Liver (tissue), 9 donors: ENCODE measurements around the gene CDK5R1. TPM values are rescaled to one million over a fixed set of nuclear protein-coding genes. Genes with fewer than 3 reads are reported as not detected.
A peak's percentile ranks its signal among the peaks of the same experiment; 100 is the strongest.

Source experiments
- DNase-seq: peaks from one replicate; pipeline ENCODE4 v3.0.0-alpha.2; 2017; ENCODE audit warnings: low spot score
- H3K27ac ChIP-seq, 2 donors: one replicate each; pipeline ENCODE4 v1.7.0; 2013; ENCODE audit warnings: inconsistent platforms in 2 of 2, low read length in 2 of 2, control low read depth in 1 of 2, low read depth in 1 of 2, mild to moderate bottlenecking in 1 of 2
- H3K27me3 ChIP-seq, 4 donors: one replicate each; pipeline versions ENCODE4 v1.6.1 to v1.7.0; 2013; ENCODE audit warnings: low read length in 3 of 4, inconsistent platforms in 1 of 4, mild to moderate bottlenecking in 1 of 4, moderate library complexity in 1 of 4; ENCODE audit not compliant: control insufficient read depth in 4 of 4, insufficient read depth in 4 of 4
- H3K36me3 ChIP-seq, 4 donors: one replicate each; pipeline versions ENCODE4 v1.6.1 to v1.7.0; 2013; ENCODE audit warnings: low read length in 3 of 4, mild to moderate bottlenecking in 3 of 4, low read depth in 1 of 4, moderate library complexity in 1 of 4; ENCODE audit not compliant: control insufficient read depth in 4 of 4, insufficient read depth in 3 of 4
- H3K4me1 ChIP-seq, 4 donors: one replicate each; pipeline versions ENCODE4 v1.6.1 to v1.7.0; 2013; ENCODE audit warnings: low read length in 3 of 4, mild to moderate bottlenecking in 3 of 4, moderate library complexity in 1 of 4; ENCODE audit not compliant: control insufficient read depth in 4 of 4, insufficient read depth in 4 of 4
- H3K4me3 ChIP-seq, 3 donors: one replicate each; pipeline versions ENCODE4 v1.6.1 to v1.7.0; 2013; ENCODE audit warnings: low read length in 3 of 3, control low read depth in 1 of 3, low read depth in 1 of 3, mild to moderate bottlenecking in 1 of 3
- H3K9ac ChIP-seq, 2 donors: one replicate each; pipeline ENCODE4 v1.7.0; 2013; ENCODE audit warnings: low read length in 2 of 2, mild to moderate bottlenecking in 2 of 2, moderate library complexity in 2 of 2, control low read depth in 1 of 2, low read depth in 1 of 2
- H3K9me3 ChIP-seq, 4 donors: one replicate each; pipeline versions ENCODE4 v1.6.1 to v1.7.0; 2013; ENCODE audit warnings: low read length in 3 of 4; ENCODE audit not compliant: control insufficient read depth in 4 of 4
- CTCF ChIP-seq: fragments of 150-350 bp; IDR thresholded peaks from 2 replicates; pipeline ENCODE4 v1.5.1; 2017; ENCODE audit warnings: improper control_type of control experiment, low read depth, low read length; ENCODE audit not compliant: missing input control
- EGR1 ChIP-seq, 2 donors: IDR thresholded peaks; 2 replicates each; pipeline ENCODE4 v1.6.1; 2016 to 2018; ENCODE audit warnings: antibody characterized with exemption in 2 of 2, low read depth in 2 of 2
- FOXA1 ChIP-seq: IDR thresholded peaks from 2 replicates; pipeline ENCODE4 v1.6.1; 2016; ENCODE audit warnings: antibody characterized with exemption
- FOXA2 ChIP-seq: IDR thresholded peaks from 2 replicates; pipeline ENCODE4 v1.6.1; 2016; ENCODE audit warnings: antibody characterized with exemption
- GABPA ChIP-seq, 2 donors: IDR thresholded peaks in 1 of 2; conservative IDR thresholded peaks in 1 of 2; 2 replicates each; pipeline ENCODE4 v1.6.1; 2016; ENCODE audit warnings: antibody characterized with exemption in 2 of 2, mild to moderate bottlenecking in 1 of 2, moderate library complexity in 1 of 2
- HNF4A ChIP-seq, 2 donors: conservative IDR thresholded peaks; 2 replicates each; pipeline ENCODE4 v1.6.1; 2016; ENCODE audit warnings: antibody characterized with exemption in 2 of 2, mild to moderate bottlenecking in 2 of 2
- HNF4G ChIP-seq: IDR thresholded peaks from 2 replicates; pipeline ENCODE4 v1.6.1; 2016; ENCODE audit warnings: antibody characterized with exemption
- JUND ChIP-seq, 2 donors: IDR thresholded peaks; 2 replicates each; pipeline ENCODE4 v1.6.1; 2016; ENCODE audit warnings: antibody characterized with exemption in 2 of 2
- NR2F2 ChIP-seq: IDR thresholded peaks from 2 replicates; pipeline ENCODE4 v1.6.1; 2016; ENCODE audit warnings: antibody characterized with exemption
- RAD21 ChIP-seq, 2 donors: IDR thresholded peaks; 2 replicates each; pipeline ENCODE4 v1.6.1; 2016; ENCODE audit warnings: antibody characterized with exemption in 2 of 2, mild to moderate bottlenecking in 2 of 2
- RXRA ChIP-seq, 2 donors: IDR thresholded peaks; 2 replicates each; pipeline ENCODE4 v1.6.1; 2017 to 2018; ENCODE audit warnings: antibody characterized with exemption in 2 of 2, mild to moderate bottlenecking in 1 of 2
- SP1 ChIP-seq: IDR thresholded peaks from 2 replicates; pipeline ENCODE4 v1.6.1; 2018; ENCODE audit warnings: antibody characterized with exemption, mild to moderate bottlenecking
- TAF1 ChIP-seq: conservative IDR thresholded peaks from 2 replicates; pipeline ENCODE4 v1.6.1; 2016; ENCODE audit warnings: antibody characterized with exemption, mild to moderate bottlenecking
- YY1 ChIP-seq: IDR thresholded peaks from 2 replicates; pipeline ENCODE4 v1.6.1; 2016; ENCODE audit warnings: antibody characterized with exemption, mild to moderate bottlenecking
- WGBS: extraction: QIAGEN DNeasy Blood & Tissue Kit; methylation state at CpG from one replicate; pipeline ENCODE4 v1.1.7; 2013; 5-methylcytosine and 5-hydroxymethylcytosine counted together
- polyA plus RNA-seq, 2 donors: library from polyadenylated mRNA; stranded (reverse) in 1 of 2; unstranded in 1 of 2; fragments of 200-250 nt in 1 of 2; fragments of >200 nt in 1 of 2; fragmentation: Nextera tagmentation in 1 of 2; extraction: Ambion mirVana in 1 of 2; gene quantifications; one replicate each; pipeline versions ENCODE4 v1.2.1 to v1.2.3, GENCODE V29; 2013 to 2015
- total RNA-seq, 2 donors: library from RNA; depleted of rRNA; stranded (reverse); fragments of >200 nt; gene quantifications; one replicate each; pipeline ENCODE4 v1.2.3, GENCODE V29; 2014
- TF ChIP-seq, protein P1 (sequence below): IDR thresholded peaks from 2 replicates; pipeline ENCODE4 v1.6.1; 2016; ENCODE audit warnings: antibody characterized with exemption, mild to moderate bottlenecking
- TF ChIP-seq, protein P2 (sequence below): IDR thresholded peaks from 2 replicates; pipeline ENCODE4 v1.6.1; 2016; ENCODE audit warnings: antibody characterized with exemption
- TF ChIP-seq, protein P3 (sequence below): IDR thresholded peaks from 2 replicates; pipeline ENCODE4 v1.6.1; 2016; ENCODE audit warnings: antibody characterized with exemption
- TF ChIP-seq, protein P4 (sequence below): IDR thresholded peaks from 2 replicates; pipeline ENCODE4 v1.6.1; 2016; ENCODE audit warnings: antibody characterized with exemption
- donor health status: healthy.
- donor health status: healthy.
- donor health status: healthy.
- donor health status: healthy.
- donor health status: healthy.

CDK5R1 gene
- total and polyA plus RNA-seq, 4 donors = 0.08 to 0.93 (median 0.64) TPM

DNA sequence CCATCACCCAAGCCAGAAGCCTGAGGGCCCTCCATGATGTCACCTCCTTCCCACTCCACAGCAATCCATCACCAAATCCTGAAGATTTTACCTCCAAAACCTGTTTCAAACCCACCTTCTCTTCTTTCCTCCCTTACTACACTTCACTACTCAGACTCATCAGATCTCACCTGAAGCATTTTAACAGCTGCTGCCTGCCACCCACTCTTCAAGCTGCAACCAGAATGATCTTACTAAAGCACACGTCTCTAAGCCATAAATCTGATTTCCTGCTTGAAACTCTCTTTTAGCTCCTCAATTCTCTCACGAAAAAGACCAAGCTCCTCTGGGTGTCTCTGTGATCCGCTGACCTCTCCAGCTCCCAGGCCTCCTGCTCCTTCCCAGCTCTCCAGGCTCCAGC is 46.5 kb downstream of the CDK5R1 start:
- Histone ChIP-seq H3K36me3 (no peaks in the 10 kb centered on the region), H3K27ac (no peak overlapping the region), H3K4me3 (no peak overlapping the region), H3K9me3 (no peaks in the 10 kb centered on the region), H3K27me3 (no peaks in the 10 kb centered on the region), H3K4me1 (no peaks in the 10 kb centered on the region), H3K9ac (no peak overlapping the region)
- TF ChIP-seq EGR1 (IDR thresholded peaks at IDR 0.05; ENCODE audit: low read depth in 2 of 2) = no peak
- TF ChIP-seq FOXA2 = no peak
- TF ChIP-seq HNF4A (conservative IDR thresholded peaks at IDR 0.05) = no peak
- TF ChIP-seq, protein P1, sequence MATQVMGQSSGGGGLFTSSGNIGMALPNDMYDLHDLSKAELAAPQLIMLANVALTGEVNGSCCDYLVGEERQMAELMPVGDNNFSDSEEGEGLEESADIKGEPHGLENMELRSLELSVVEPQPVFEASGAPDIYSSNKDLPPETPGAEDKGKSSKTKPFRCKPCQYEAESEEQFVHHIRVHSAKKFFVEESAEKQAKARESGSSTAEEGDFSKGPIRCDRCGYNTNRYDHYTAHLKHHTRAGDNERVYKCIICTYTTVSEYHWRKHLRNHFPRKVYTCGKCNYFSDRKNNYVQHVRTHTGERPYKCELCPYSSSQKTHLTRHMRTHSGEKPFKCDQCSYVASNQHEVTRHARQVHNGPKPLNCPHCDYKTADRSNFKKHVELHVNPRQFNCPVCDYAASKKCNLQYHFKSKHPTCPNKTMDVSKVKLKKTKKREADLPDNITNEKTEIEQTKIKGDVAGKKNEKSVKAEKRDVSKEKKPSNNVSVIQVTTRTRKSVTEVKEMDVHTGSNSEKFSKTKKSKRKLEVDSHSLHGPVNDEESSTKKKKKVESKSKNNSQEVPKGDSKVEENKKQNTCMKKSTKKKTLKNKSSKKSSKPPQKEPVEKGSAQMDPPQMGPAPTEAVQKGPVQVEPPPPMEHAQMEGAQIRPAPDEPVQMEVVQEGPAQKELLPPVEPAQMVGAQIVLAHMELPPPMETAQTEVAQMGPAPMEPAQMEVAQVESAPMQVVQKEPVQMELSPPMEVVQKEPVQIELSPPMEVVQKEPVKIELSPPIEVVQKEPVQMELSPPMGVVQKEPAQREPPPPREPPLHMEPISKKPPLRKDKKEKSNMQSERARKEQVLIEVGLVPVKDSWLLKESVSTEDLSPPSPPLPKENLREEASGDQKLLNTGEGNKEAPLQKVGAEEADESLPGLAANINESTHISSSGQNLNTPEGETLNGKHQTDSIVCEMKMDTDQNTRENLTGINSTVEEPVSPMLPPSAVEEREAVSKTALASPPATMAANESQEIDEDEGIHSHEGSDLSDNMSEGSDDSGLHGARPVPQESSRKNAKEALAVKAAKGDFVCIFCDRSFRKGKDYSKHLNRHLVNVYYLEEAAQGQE = no peak
- TF ChIP-seq GABPA (IDR thresholded peaks at IDR 0.05 in 1 of 2, conservative IDR thresholded peaks at IDR 0.05 in 1 of 2) = no peak
- no peak for TF ChIP-seq RAD21 (IDR thresholded peaks at IDR 0.05)
- TF ChIP-seq TAF1 = no peak
- no peak for TF ChIP-seq YY1
- no peak for TF ChIP-seq SP1
- TF ChIP-seq, protein P2, sequence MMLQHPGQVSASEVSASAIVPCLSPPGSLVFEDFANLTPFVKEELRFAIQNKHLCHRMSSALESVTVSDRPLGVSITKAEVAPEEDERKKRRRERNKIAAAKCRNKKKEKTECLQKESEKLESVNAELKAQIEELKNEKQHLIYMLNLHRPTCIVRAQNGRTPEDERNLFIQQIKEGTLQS = no peak
- TF ChIP-seq JUND (IDR thresholded peaks at IDR 0.05) = no peak
- TF ChIP-seq, protein P3, sequence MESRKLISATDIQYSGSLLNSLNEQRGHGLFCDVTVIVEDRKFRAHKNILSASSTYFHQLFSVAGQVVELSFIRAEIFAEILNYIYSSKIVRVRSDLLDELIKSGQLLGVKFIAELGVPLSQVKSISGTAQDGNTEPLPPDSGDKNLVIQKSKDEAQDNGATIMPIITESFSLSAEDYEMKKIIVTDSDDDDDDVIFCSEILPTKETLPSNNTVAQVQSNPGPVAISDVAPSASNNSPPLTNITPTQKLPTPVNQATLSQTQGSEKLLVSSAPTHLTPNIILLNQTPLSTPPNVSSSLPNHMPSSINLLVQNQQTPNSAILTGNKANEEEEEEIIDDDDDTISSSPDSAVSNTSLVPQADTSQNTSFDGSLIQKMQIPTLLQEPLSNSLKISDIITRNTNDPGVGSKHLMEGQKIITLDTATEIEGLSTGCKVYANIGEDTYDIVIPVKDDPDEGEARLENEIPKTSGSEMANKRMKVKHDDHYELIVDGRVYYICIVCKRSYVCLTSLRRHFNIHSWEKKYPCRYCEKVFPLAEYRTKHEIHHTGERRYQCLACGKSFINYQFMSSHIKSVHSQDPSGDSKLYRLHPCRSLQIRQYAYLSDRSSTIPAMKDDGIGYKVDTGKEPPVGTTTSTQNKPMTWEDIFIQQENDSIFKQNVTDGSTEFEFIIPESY = no peak
- no peak for TF ChIP-seq HNF4G
- TF ChIP-seq CTCF = no peak
- DNase-seq = no peak
- WGBS = 92% methylated on average over 3 of the region's 3 CpGs

DNA sequence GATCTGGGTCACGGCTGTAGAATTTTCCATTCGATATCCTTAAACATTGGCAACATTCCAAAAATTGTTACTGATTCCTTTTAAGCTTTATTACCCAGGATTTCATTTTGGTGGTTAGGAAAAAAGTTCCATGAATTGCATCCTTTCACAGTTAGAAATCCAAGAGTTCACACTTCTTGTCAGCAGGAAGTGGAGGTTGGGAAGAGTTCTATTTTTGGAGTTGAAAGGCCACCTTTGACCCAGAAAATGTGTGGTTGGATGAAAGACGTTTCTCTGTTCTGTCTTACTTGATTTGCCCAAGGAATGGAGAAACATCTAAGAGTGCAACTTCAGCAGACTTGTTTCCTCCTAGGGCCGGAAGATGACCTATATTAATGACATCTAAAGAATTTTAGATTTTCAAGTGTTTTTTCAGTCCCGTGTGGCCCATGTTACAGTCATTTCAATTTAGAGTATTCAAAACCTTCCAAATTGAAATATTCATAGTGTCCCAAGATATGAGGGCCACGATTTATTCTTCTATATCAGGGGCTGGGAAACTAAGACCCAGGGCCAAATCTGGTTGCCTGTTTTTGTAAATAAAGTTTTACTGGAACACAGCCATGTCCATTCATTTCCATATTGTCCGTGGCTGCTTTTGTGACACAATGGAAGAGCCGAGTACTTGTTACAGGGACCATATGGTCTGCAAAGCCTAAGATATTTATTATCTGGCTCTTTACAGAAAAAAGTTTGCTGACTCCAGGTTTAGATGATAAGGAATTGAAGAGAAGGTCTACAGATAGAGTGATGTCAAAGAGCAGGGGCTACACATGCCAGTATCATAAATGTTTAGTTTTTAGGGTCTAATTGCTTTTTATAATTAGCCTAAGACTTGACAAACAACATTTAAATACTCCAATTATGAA is 50.2 kb downstream of the CDK5R1 start:
- no peak overlapping the region for H3K9ac ChIP-seq
- WGBS = 73% methylated on average over 8 of the region's 8 CpGs
- no peaks in the 10 kb centered on the region for H3K27me3 ChIP-seq
- TF ChIP-seq HNF4G (no peak), FOXA1 (no peak), GABPA (IDR thresholded peaks at IDR 0.05 in 1 of 2, conservative IDR thresholded peaks at IDR 0.05 in 1 of 2) (no peak), SP1 (peak; percentile 28), RAD21 (IDR thresholded peaks at IDR 0.05) (peak in 1 of 2 donors; percentile 10), HNF4A (conservative IDR thresholded peaks at IDR 0.05) (no peak), RXRA (IDR thresholded peaks at IDR 0.05) (peak in 1 of 2 donors; percentile 25), NR2F2 (peak; percentile 81)
- TF ChIP-seq, protein P4, sequence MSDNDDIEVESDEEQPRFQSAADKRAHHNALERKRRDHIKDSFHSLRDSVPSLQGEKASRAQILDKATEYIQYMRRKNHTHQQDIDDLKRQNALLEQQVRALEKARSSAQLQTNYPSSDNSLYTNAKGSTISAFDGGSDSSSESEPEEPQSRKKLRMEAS = peak; percentile 13
- H3K4me1 ChIP-seq = no peaks in the 10 kb centered on the region
- H3K36me3 ChIP-seq = no peaks in the 10 kb centered on the region
- H3K27ac ChIP-seq = no peak overlapping the region
- no peaks in the 10 kb centered on the region for H3K9me3 ChIP-seq
- H3K4me3 ChIP-seq = no peak overlapping the region
- no peak for DNase-seq
